OCI-LY3 (cell line): ENCODE data around the gene MAGI2.
A peak's percentile ranks its signal among the peaks of the same experiment; 100 is the strongest.

Source experiments
- H2AFZ ChIP-seq: fragments of 200-600, 300-600 bp; shearing (Covaris generic); 2 replicates; pipeline ENCODE4 v1.6.0; 2014; ENCODE audit warnings: antibody characterized with exemption, low read depth, low read length
- H3K27ac ChIP-seq: fragments of 200-600, 300-600 bp; sonication (generic); 2 replicates; pipeline ENCODE4 v1.5.1; 2014; ENCODE audit warnings: mild to moderate bottlenecking, low read length, moderate library complexity, mixed read lengths
- H3K27me3 ChIP-seq: fragments of 200-600, 300-600 bp; sonication (generic); 2 replicates; pipeline ENCODE4 v1.6.1; 2014; ENCODE audit warnings: low read depth, low read length, mixed read lengths
- H3K36me3 ChIP-seq: fragments of 200-600, 300-600 bp; sonication (generic); replicated peaks from 2 replicates; pipeline ENCODE3; 2014; ENCODE audit warnings: low read depth, low read length, mixed read lengths
- H3K4me1 ChIP-seq: fragments of 300-600, 200-600 bp; sonication (generic); 2 replicates; pipeline ENCODE4 v1.6.1; 2014; ENCODE audit warnings: low read length, mixed read lengths
- H3K4me2 ChIP-seq: fragments of 200-600, 300-600 bp; sonication (generic); 2 replicates; pipeline ENCODE4 v1.6.1; 2014; ENCODE audit warnings: low read length, mixed read lengths
- H3K4me3 ChIP-seq: fragments of 300-600, 200-600 bp; sonication (generic); 2 replicates; pipeline ENCODE4 v1.5.1; 2014; ENCODE audit warnings: antibody characterized with exemption, mild to moderate bottlenecking, low read length, moderate library complexity
- H3K79me2 ChIP-seq: fragments of 300-600, 200-600 bp; shearing (Covaris generic); 2 replicates; pipeline ENCODE4 v1.6.1; 2014; ENCODE audit warnings: mild to moderate bottlenecking, low read length, mixed read lengths
- H3K9ac ChIP-seq: fragments of 300-600, 200-600 bp; shearing (Covaris generic); 2 replicates; pipeline ENCODE4 v1.6.0; 2014; ENCODE audit warnings: mild to moderate bottlenecking, low read length, moderate library complexity
- H3K9me3 ChIP-seq: fragments of 200-600, 300-600 bp; shearing (Covaris generic); 2 replicates; pipeline ENCODE4 v1.6.1; 2014; ENCODE audit warnings: low read length, mixed read lengths; ENCODE audit not compliant: insufficient read depth
- H4K20me1 ChIP-seq: fragments of 200-600, 300-600 bp; sonication (generic); 2 replicates; pipeline ENCODE4 v1.6.1; 2016; ENCODE audit warnings: low read length, mixed read lengths; ENCODE audit not compliant: insufficient read depth
- EZH2phosphoT487 ChIP-seq: fragments of 200-600 bp; shearing (Covaris generic); IDR thresholded peaks from 2 replicates; pipeline ENCODE4 v1.6.1; 2018; ENCODE audit warnings: antibody characterized with exemption, mixed run types, low read depth
- TF ChIP-seq, protein P1 (sequence below): fragments of 200-600, 300-600 bp; sonication (generic); IDR thresholded peaks from 2 replicates; pipeline ENCODE4 v1.5.1; 2014; ENCODE audit warnings: antibody characterized with exemption, low read length, low read depth

Gene MAGI2

DNA sequence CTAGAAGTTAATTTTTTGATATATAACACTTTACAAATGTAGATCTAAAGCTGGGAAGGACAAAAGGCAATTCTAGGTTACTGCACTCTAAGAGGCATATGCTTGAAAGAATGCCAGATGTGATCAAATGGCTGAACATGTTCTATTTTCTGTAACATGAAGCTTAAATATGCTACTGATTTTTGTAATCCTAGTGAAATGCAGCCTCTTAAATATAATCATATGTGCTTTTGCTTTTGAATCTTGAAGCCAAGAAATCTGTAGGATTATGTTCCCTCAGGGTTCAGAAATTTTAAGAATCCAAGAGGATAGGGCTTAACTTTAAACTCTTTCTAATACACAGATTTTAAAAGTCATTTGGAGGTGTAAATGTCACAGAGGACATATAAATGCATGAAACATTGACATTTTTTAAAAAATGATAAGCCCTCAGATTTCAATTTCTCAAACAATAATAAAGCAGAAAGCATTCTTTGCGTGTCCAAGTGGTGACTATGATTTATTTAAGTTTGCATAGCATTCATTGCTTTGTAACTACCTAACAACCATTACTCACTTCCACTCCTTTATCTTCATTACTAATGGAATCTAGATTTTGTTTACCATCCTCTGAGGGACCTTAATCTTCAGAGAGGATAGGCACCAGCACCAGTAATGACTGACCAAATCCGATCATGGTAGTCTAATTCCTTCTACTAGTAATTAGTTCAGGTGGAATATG lies 170.4 kb downstream of the MAGI2 start:
- no peak overlapping the region for H3K27ac ChIP-seq
- 0 out of 2 replicates have a peak, but pooled peaks cover 3% of the 10 kb centered on the region for H3K27me3 ChIP-seq
- H3K79me2 ChIP-seq, result no peaks in the 10 kb centered on the region
- no peaks in the 10 kb centered on the region for H3K9me3 ChIP-seq
- no peaks in the 10 kb centered on the region for H4K20me1 ChIP-seq
- H3K4me2 ChIP-seq, result no peak overlapping the region
- no peak overlapping the region for H3K4me3 ChIP-seq
- no peaks in the 10 kb centered on the region for H3K4me1 ChIP-seq
- no peak overlapping the region for H2AFZ ChIP-seq
- TF ChIP-seq, protein P1, sequence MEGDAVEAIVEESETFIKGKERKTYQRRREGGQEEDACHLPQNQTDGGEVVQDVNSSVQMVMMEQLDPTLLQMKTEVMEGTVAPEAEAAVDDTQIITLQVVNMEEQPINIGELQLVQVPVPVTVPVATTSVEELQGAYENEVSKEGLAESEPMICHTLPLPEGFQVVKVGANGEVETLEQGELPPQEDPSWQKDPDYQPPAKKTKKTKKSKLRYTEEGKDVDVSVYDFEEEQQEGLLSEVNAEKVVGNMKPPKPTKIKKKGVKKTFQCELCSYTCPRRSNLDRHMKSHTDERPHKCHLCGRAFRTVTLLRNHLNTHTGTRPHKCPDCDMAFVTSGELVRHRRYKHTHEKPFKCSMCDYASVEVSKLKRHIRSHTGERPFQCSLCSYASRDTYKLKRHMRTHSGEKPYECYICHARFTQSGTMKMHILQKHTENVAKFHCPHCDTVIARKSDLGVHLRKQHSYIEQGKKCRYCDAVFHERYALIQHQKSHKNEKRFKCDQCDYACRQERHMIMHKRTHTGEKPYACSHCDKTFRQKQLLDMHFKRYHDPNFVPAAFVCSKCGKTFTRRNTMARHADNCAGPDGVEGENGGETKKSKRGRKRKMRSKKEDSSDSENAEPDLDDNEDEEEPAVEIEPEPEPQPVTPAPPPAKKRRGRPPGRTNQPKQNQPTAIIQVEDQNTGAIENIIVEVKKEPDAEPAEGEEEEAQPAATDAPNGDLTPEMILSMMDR, result no peak
- no peaks in the 10 kb centered on the region for H3K36me3 ChIP-seq
- no peak overlapping the region for H3K9ac ChIP-seq

DNA sequence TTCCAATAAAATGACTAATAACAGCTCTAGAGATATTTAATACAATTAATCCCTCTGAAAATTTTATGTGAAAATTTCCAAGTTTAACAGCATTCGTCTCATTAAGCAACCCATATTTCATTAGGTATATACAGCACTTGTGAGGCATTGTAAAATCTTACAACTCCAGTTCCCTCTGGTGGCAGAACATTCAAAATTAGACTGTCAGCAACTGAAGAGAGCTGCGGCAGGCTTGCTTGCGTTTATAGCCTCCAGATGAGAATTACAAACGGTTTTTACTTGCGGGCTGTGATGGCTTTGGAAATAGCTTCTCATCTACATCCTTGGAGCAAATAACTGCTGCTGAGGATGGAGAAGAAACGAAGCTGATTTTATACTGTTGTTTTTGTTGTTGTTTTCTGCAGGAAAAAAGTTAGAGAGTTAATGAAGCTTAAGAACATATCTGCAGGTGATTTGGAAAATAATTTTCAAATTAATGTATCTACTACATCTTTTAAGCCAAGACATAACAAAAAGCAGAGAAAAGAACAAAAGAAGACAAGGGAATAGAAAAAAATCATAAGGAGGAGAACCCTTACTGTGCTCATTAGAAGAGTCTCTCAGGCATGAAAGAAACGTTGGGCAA lies 171.3 kb downstream of the MAGI2 start:
- H4K20me1 ChIP-seq, result no peaks in the 10 kb centered on the region
- H3K36me3 ChIP-seq, result no peaks in the 10 kb centered on the region
- H2AFZ ChIP-seq, result no peak overlapping the region
- no peak overlapping the region for H3K9ac ChIP-seq
- 0 out of 2 replicates have a peak, but pooled peaks cover 3% of the 10 kb centered on the region for H3K27me3 ChIP-seq
- TF ChIP-seq EZH2phosphoT487, result no peak
- TF ChIP-seq, protein P1, result peak; percentile 42
- no peak overlapping the region for H3K4me3 ChIP-seq
- no peaks in the 10 kb centered on the region for H3K79me2 ChIP-seq
- no peaks in the 10 kb centered on the region for H3K9me3 ChIP-seq
- H3K27ac ChIP-seq, result no peak overlapping the region
- no peaks in the 10 kb centered on the region for H3K4me1 ChIP-seq
- H3K4me2 ChIP-seq, result no peak overlapping the region; the same call in 1 of the 2 replicates

DNA sequence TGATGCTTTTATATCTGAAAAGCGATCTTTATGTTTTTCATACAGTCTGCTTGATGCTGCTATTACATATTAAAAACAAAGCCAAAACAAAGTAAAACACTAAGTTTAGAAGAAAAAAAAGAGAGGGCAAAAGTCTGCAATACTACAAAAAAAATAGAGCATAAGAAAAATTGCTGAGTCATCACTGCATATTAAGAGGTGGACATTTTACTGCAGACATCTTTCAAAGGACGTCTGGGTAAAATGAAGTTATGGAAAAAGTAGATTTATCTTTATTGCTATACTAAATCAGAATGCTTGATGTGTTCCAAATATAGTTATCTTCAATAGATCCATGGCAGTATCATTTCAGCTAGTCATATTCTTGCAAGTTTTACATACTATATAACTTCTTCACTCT lies 172.0 kb downstream of the MAGI2 start:
- no peak overlapping the region for H2AFZ ChIP-seq
- H3K27ac ChIP-seq, result no peak overlapping the region
- no peak for TF ChIP-seq EZH2phosphoT487
- TF ChIP-seq, protein P1, result no peak

DNA sequence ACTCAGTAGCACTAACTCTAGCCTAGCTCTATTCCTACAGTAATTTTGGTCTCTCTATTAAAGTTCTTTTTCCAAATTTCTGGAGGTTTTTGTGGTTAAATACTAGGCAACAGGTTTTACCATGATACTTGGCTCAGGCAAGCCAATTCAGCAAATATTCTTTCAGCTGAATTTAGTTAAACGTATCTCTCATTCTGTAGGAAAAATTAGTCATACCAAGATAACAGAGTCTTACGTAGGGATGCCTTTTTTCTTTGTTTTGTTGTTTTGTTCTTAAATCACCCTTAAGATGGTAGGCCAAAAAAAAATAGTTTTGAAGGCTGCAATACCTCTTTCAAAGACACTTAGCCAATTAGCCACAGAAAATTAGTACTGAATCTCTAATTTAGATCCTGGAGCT lies 180.5 kb downstream of the MAGI2 start:
- H3K9ac ChIP-seq, result no peak overlapping the region
- no peaks in the 10 kb centered on the region for H3K9me3 ChIP-seq
- H4K20me1 ChIP-seq, result no peaks in the 10 kb centered on the region
- no peaks in the 10 kb centered on the region for H3K79me2 ChIP-seq
- TF ChIP-seq EZH2phosphoT487, result no peak
- TF ChIP-seq, protein P1, result no peak
- no peak overlapping the region for H3K4me3 ChIP-seq
- H3K27ac ChIP-seq, result no peak overlapping the region
- H3K4me1 ChIP-seq, result no peaks in the 10 kb centered on the region
- H3K4me2 ChIP-seq, result no peak overlapping the region
- no peaks in the 10 kb centered on the region for H3K36me3 ChIP-seq
- H3K27me3 ChIP-seq, result no peaks in the 10 kb centered on the region
- no peak overlapping the region for H2AFZ ChIP-seq

More for the DNA sequence above, 172.0 kb downstream of the MAGI2 start:
- H3K4me1 ChIP-seq, result no peaks in the 10 kb centered on the region
- H3K4me2 ChIP-seq, result no peak overlapping the region
- no peaks in the 10 kb centered on the region for H3K79me2 ChIP-seq
- 0 out of 2 replicates have a peak, but pooled peaks cover 3% of the 10 kb centered on the region for H3K27me3 ChIP-seq
- no peak overlapping the region for H3K4me3 ChIP-seq
- no peaks in the 10 kb centered on the region for H3K36me3 ChIP-seq
- no peak overlapping the region for H3K9ac ChIP-seq
- no peaks in the 10 kb centered on the region for H3K9me3 ChIP-seq
- H4K20me1 ChIP-seq, result no peaks in the 10 kb centered on the region
